RPMI7951 (cell line): Measurements from ENCODE around the gene MUL1. TPM values are rescaled to one million over a fixed set of nuclear protein-coding genes. Genes with fewer than 3 reads are reported as not detected.
"Not testable (repeated sequence)": the region's sequence is repeated elsewhere in the genome, so short reads cannot be mapped to it uniquely, and the experiment has no call there.

Experiments
- DNase-seq: peaks from one replicate; pipeline ENCODE4 v3.0.0-alpha.2; 2012; ENCODE audit warnings: low read depth
- total RNA-seq: library from RNA; depleted of rRNA; stranded (reverse); fragments of >200 nt; shearing (Covaris generic); gene quantifications from 2 replicates; pipeline ENCODE4 v1.2.3, GENCODE V29; 2014; rRNA removed

MUL1 gene
- 18.1 and 22.1 TPM in 2 replicates for total RNA-seq

GRCh38 chr1:20507564-20508410 is at the start of gene MUL1:
Gene MUL1 (minus strand): TSS chr1:20508151. CDS start chr1:20508024, 127 bp downstream.
- peak; percentile 89 for DNase-seq

- no peak for DNase-seq
These were observed 47.8 kb upstream of the MUL1 start for GRCh38 chr1:20555758-20556120.

GRCh38 chr1:20555025-20555757 is 47.2 kb upstream of the MUL1 start:
- no peak for DNase-seq

GRCh38 chr1:20552728-20553445 is 44.9 kb upstream of the MUL1 start:
- DNase-seq = no peak

GRCh38 chr1:20551945-20552727 is 44.2 kb upstream of the MUL1 start, which contains the start of gene FAM43B:
Gene FAM43B (plus strand): TSS chr1:20552573. CDS start chr1:20552974, 401 bp downstream.
- peak; percentile 32 for DNase-seq

GRCh38 chr1:20551161-20551560 is 43.2 kb upstream of the MUL1 start:
- DNase-seq = no peak

- DNase-seq = no peak
These were observed 38.7 kb upstream of the MUL1 start for GRCh38 chr1:20546637-20547036.

GRCh38 chr1:20540281-20540680 is 32.3 kb upstream of the MUL1 start:
- DNase-seq = peak; percentile 45

- no peak for DNase-seq
These were observed 31.0 kb upstream of the MUL1 start for GRCh38 chr1:20538760-20539551.

GRCh38 chr1:20538227-20538626 is 30.3 kb upstream of the MUL1 start:
- DNase-seq = no peak

- no peak for DNase-seq
These were observed 26.9 kb upstream of the MUL1 start for GRCh38 chr1:20534659-20535417.

- DNase-seq = no peak
These were observed 25.7 kb upstream of the MUL1 start for GRCh38 chr1:20533635-20534034.

- DNase-seq = peak; percentile 41
These were observed 22.9 kb upstream of the MUL1 start for GRCh38 chr1:20530901-20531300.

- DNase-seq = no peak
These were observed 22.4 kb upstream of the MUL1 start for GRCh38 chr1:20530306-20530705.

- DNase-seq = no peak
These were observed 20.3 kb upstream of the MUL1 start for GRCh38 chr1:20528221-20528620.

- no peak for DNase-seq
These were observed 18.3 kb upstream of the MUL1 start for GRCh38 chr1:20526267-20526666.

- DNase-seq = peak; percentile 69
These were observed 14.3 kb upstream of the MUL1 start for GRCh38 chr1:20521960-20522861.

- not testable (repeated sequence) for DNase-seq
These were observed 11.8 kb upstream of the MUL1 start for GRCh38 chr1:20519609-20520262.
